PFSK-1 (cell line): Measurements from ENCODE around the gene C3orf20.

Experiments
- FOXP2 ChIP-seq: optimal IDR thresholded peaks from 2 replicates; pipeline ENCODE3; 2011; ENCODE audit warnings: borderline replicate concordance, control low read depth, inconsistent platforms; ENCODE audit not compliant: insufficient read depth; ENCODE audit errors: extremely low read length, extremely low read depth
- POLR2AphosphoS5 ChIP-seq: IDR thresholded peaks from 2 replicates; pipeline ENCODE4 v1.6.1; 2012; ENCODE audit warnings: low read depth, mild to moderate bottlenecking, control low read depth, low read length, moderate library complexity
- SIN3A ChIP-seq: IDR thresholded peaks from 2 replicates; pipeline ENCODE4 v1.6.1; 2012; ENCODE audit warnings: mild to moderate bottlenecking, low read length, moderate library complexity, borderline replicate concordance; ENCODE audit not compliant: insufficient read depth
- TAF1 ChIP-seq: IDR thresholded peaks from 2 replicates; pipeline ENCODE4 v1.6.1; 2012; ENCODE audit warnings: low read length, control low read depth, borderline replicate concordance; ENCODE audit not compliant: insufficient read depth
- TF ChIP-seq, protein P1 (sequence below), 2 experiments: IDR thresholded peaks; 2 replicates each; pipeline versions ENCODE4 v1.6.1 to v1.8.0; 2011 to 2012; ENCODE audit warnings: low read depth in 2 of 2, low read length in 2 of 2, control low read depth in 1 of 2, inconsistent platforms in 1 of 2, mild to moderate bottlenecking in 1 of 2, moderate library complexity in 1 of 2; ENCODE audit not compliant: insufficient read depth in 1 of 2

The C3orf20 gene

DNA sequence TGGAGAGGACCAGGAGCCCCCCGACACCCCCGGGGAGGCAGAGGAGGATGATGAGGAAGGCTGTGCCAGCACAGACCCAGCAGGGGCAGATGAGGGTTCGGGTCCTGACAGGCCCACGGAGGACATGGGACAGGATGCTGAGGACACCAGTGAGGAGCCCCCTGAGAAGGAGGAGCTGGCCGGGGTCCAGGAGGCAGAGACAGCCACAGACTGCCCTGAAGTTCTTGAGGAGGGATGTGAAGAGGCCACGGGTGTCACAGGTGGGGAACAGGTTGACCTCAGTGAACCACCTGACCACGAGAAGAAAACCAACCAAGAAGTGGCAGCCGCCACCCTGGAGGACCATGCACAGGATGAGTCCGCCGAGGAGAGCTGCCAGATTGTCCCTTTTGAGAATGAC lies 144.7 kb downstream of the C3orf20 start:
- TF ChIP-seq POLR2AphosphoS5, result no peak
- no peak for TF ChIP-seq TAF1
- TF ChIP-seq, protein P1, sequence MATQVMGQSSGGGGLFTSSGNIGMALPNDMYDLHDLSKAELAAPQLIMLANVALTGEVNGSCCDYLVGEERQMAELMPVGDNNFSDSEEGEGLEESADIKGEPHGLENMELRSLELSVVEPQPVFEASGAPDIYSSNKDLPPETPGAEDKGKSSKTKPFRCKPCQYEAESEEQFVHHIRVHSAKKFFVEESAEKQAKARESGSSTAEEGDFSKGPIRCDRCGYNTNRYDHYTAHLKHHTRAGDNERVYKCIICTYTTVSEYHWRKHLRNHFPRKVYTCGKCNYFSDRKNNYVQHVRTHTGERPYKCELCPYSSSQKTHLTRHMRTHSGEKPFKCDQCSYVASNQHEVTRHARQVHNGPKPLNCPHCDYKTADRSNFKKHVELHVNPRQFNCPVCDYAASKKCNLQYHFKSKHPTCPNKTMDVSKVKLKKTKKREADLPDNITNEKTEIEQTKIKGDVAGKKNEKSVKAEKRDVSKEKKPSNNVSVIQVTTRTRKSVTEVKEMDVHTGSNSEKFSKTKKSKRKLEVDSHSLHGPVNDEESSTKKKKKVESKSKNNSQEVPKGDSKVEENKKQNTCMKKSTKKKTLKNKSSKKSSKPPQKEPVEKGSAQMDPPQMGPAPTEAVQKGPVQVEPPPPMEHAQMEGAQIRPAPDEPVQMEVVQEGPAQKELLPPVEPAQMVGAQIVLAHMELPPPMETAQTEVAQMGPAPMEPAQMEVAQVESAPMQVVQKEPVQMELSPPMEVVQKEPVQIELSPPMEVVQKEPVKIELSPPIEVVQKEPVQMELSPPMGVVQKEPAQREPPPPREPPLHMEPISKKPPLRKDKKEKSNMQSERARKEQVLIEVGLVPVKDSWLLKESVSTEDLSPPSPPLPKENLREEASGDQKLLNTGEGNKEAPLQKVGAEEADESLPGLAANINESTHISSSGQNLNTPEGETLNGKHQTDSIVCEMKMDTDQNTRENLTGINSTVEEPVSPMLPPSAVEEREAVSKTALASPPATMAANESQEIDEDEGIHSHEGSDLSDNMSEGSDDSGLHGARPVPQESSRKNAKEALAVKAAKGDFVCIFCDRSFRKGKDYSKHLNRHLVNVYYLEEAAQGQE (IDR thresholded peaks at IDR 0.05; ENCODE audit: insufficient read depth in 1 of 2, low read depth in 2 of 2, low read length in 2 of 2), result no peak
- no peak for TF ChIP-seq FOXP2
- TF ChIP-seq SIN3A, result no peak

DNA sequence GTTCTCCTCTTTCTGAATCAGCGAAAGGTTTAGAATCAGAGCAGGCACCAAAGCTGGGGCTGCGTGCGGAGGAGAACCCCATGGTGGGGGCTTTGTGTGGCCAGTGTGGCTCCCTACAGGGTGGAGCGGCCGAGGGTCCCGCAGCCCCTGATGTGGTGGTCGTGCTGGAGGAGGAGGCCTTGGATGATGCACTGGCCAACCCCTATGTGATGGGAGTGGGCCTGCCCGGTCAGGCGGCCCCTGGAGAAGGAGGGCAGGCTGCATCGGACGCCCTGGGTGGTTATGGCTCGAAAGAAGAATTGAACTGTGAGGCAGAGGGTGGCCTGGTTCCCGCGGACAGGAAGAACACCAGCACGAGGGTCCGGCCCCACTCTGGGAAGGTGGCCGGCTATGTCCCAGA lies 145.2 kb downstream of the C3orf20 start:
- TF ChIP-seq FOXP2, result no peak
- TF ChIP-seq, protein P1 (IDR thresholded peaks at IDR 0.05; ENCODE audit: insufficient read depth in 1 of 2, low read depth in 2 of 2, low read length in 2 of 2), result no peak
- TF ChIP-seq SIN3A, result no peak
- TF ChIP-seq TAF1, result no peak
- TF ChIP-seq POLR2AphosphoS5, result no peak

DNA sequence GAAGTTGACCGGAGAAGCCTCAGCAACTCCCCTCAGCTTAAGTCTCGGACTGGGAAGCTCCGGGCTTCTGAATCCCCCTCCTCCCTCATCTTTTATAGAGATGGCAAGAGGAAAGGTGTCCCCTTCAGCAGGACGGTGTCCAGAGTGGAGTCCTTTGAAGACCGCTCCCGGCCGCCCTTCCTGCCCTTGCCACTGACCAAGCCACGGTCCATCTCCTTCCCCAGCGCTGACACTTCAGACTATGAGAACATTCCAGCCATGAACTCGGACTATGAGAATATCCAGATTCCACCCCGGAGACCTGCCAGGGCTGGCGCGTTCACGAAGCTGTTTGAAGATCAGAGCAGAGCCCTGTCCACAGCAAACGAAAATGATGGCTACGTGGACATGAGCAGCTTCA lies 146.2 kb downstream of the C3orf20 start:
- TF ChIP-seq POLR2AphosphoS5, result no peak
- no peak for TF ChIP-seq FOXP2
- TF ChIP-seq TAF1, result no peak
- TF ChIP-seq SIN3A, result no peak
- TF ChIP-seq, protein P1 (IDR thresholded peaks at IDR 0.05; ENCODE audit: insufficient read depth in 1 of 2, low read depth in 2 of 2, low read length in 2 of 2), result no peak

DNA sequence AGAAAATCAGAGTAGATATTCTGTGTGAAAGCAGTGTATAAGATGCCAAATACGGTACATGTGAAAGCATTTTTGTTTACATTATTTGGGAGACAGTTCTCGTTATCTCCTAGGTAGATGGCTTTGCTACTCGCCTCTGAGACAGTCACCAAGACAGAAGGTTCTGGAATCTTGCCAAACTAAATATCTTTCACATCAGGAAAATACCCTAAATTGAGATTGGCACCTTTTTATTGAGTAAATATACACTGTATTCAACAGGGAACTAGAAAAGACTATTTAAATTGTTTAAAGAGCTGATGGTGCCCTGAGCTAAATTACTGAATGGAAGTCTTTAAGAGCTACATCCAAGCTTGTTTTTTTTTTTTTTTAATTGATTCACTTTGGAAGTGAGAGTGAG lies 147.2 kb downstream of the C3orf20 start:
- TF ChIP-seq SIN3A (no peak), TAF1 (no peak)
